Nucleus accumbens (tissue), 56 donors: ENCODE measurements around the gene CLN6.
A peak's percentile ranks its signal among the peaks of the same experiment; 100 is the strongest.
"Not testable (repeated sequence)": the region's sequence is repeated elsewhere in the genome, so short reads cannot be mapped to it uniquely, and the experiment has no call there.

ENCODE experiments used
- DNase-seq, 56 donors: peaks; one replicate each; lab custom pipeline; 2025; lab: John Stamatoyannopoulos, UW

The CLN6 gene

DNA sequence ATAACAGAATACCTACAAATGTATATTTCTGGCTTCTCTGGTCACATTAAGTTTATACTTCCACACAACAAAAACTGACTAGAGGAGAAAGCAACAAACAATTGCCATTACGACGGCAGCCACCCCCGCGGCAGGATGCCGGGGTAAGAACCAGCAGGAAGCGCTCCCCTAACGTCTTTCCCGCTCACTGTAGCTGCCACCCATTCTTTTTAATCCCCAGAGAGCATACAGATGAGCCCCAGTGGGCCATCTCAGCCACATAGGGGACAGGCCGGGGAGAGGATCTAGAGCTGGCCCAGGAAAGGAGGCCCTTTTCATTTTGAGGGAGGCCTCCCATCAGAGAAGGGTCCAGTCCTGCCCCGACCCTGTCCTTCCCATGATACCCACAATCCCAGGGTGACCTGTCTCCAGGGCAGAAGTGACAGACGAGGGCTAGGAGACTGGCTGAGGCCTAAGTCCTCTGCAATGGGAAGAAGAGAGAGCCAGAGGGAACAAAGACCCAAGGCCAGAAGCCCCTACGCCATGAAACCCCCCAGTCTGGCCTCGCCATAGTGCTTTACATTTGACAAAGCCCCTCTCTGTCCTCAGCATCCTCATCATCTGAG is 20.8 kb downstream of the CLN6 start:
- no peak for DNase-seq

DNA sequence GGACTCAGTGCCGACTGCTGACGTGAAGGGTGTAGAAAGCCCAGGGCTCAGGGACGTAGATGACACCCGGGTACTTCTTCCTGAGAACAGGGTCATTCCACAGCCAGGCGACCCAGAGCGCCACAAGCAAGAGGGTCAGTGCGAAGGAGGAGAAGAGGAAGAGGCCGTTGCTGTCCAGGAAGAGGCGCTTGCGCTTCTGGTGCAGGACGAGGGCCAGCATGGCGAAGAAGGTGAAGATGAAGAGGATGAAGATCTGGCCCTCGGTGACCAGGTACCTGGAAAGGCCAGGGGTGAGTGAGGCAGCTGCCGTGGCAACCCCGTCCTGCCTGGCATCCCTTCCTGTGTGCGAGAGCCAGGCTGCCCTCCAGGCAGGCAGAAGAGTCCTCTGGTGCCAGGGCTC is 21.4 kb downstream of the CLN6 start:
- DNase-seq, result peak in 1 of 56 donors; percentile 17

DNA sequence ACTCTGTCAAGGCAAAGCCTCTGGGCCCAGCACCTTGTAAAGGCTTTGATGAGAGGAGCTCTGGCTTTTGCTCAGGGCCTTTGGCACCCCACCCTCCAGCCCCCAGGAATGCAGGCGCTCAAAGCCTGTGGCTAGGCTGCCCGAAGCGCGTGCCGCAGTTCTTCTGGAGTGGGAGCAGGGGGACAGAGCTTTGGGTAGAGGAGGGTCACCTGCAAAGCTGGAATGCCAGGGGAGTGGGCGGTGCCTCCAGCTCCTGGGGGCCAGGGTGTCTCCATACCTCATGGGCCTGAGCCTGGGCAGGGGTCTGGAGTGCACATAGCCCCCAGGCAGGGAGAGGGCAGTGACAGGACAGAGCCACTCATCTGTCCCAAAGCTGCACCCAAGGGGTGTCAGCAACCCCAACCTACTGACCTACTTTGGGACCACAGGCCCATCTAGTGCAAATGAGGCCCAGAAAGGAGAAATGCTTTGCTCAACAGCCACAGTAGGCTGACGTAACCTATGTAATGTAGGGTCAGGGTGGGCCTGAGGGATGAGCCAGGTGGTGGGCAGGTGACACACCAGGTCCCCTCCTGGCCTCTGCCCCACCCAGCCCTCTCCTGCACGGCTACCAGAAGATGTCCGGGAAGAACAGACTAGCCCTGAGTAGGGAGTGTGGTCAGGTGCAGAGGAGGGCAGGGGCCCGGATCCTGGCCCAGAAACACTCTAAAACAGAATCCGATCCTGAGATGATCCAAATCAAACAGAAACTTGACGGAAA is 22.2 kb downstream of the CLN6 start:
- no peak for DNase-seq

DNA sequence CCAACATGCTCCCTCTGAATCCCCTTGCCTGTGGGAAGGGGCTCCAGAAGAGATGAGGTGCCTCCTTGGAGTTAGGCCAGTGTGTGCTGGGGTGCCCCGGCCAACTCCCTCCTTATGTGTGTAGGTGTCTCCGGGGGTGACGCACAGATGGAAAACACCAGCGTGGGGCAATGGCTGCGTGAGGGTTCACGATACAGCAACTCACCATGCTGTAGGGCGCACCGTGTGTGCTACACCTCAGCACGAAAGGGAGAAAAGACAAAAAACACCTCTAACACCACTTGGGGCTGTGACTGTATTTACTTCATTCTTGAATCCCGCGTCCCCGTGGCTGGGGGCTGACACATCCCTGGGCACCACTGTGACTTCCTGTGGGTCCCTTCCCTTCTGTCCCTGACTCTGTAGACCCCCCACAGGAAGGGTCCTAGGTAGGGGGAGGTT is 22.8 kb downstream of the CLN6 start:
- no peak for DNase-seq

DNA sequence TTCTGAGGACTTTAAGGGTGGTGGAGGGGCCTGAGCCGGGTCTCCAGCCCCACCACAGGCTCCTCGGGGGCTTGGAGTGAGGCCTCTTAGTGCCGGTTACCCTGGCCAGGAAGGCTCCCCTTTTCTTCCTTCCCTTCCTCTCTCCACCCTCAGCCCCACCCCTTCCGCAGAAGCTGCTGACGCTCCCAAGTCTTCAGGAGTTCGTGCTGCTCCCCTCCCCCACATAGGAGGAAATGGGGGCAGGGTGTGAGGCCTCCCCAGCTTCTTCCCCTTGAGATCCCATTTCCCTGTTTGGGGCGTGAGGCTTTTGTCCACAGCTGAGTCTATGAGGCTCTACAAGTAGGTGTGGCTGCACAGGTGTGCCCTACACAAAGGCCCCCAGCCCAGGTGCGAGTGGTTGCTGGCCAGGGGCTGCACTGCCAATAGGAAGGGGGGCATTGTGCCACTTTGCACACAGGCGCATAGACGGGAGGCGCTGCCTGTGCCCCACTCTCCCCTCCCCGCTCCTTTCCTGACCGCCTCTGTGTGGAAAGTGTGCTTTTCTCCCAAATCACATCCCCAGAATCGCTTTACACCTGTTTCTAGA is 23.5 kb downstream of the CLN6 start:
- peak in 11 of 56 donors; percentile 7 to 49 (median 17) for DNase-seq

DNA sequence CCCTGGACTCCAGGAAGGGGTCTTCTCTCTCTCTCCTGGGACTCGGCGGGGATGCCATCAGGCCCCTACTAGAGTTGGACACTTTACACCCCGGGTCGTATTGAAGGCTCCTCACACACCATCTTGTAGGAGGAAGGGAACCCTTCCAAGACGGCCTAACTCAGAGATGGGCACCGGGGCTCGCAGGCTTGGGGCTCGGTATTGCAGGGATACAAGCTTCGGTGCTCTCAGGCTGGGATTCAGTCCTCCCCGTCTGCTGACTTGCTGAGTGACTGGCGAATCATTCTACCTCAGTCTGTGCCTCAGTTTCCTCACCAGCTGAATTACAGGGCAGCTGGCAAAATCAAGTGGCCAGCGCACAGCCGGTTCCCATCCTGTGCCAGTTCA is 24.0 kb downstream of the CLN6 start:
- no peak for DNase-seq

DNA sequence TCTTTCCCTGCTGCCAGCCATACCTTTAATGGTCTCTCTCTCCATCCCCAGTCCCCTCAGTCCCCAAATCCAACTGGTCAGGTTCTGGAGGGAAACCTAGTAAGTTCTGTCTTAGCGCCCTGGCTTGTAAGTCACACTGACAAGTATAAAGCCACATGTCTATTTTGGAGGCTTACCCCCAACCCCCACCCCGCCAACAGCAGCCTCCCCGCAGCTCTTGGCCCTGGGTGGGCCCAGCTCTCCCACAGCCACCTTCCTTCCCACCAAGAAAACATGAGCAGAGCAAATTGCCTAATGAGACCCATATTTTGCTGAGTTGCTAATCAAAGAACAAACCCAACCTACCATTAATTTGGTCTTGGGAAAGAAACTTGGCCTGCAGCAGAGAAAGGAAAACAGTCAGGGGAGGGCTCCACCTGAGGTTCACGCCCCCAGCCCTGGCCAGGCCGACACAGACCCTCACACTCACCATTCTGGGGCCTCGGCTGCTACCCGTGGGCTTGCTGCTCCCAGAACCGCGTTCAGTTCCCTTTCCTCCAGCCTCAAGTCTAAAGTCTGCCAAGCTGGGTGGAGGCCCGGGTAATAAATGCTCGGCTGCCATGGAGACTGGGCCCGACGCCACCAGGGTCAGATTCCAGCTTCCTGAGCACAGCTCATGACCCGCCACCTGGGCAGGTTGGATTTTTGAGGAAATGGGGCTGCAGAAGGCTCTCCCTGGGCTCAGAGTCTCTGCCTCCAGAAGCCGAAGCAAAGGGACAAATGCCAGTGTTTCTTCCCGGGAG is 24.6 kb downstream of the CLN6 start, which contains the start of gene CALML4:
CALML4 (minus strand) TSS at position 557 of the 782 bp plus-strand sequence; CDS start at position 472, 85 bp downstream.
- peak in 11 of 56 donors; percentile 10 to 56 (median 31) for DNase-seq

DNA sequence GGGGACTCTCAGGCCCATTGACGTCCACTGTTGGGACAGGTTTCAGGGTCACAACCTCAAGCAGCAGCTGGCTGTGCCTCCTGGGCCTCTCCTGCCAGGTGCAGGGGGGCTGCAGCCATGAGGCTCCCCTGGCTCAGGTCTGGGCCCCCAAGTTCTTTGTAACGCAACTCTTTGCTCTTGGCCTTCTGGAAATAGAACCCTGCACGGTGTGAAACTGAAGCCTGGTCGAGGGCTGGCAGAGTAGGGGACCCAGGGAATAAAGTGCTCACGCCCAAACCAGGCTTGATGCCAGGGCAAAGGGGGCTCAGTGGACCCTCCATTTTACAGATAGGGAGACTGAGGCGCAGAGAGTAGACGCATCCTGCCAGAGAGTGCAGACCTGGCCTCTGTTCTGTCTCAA is 25.2 kb downstream of the CLN6 start:
- DNase-seq, result no peak

DNA sequence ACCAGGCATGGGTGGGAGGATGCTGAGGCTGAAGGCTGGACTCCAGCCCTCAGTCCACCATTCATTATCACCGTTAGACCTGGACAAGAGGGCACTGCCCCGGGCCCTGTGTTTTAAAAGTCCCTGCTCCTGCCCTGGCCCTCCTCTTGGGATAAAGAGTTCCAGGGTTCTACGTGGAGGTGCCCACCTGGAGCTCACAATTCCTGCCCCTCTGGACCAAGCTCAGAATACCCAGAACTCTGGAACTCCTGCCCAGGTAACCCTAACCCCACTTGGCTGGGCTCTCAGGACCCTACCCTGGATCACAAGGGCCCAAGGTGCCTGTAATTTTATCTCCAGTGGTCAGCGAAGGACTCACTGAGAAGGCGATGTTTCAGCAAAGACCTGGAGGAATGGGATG is 25.6 kb downstream of the CLN6 start:
- DNase-seq, result no peak

DNA sequence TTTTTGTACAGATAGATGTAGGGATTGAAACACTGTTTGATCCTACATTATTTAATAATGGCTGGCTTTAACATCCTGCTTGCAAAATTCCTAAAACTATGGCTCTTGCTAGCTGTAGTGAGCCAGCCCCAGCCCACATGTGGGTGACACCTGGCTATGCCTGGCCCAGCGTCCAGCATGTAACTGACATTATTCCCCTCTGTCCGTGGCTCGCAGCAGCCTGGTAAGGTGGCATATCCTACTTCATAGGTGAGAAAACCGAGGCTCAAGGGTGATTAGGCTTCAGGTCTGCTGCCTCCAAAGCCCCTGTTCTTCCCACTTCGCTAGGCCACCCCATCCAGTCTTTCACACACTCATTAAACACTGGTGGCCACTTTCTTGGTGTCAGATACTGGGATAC is 26.0 kb downstream of the CLN6 start:
- no peak for DNase-seq

DNA sequence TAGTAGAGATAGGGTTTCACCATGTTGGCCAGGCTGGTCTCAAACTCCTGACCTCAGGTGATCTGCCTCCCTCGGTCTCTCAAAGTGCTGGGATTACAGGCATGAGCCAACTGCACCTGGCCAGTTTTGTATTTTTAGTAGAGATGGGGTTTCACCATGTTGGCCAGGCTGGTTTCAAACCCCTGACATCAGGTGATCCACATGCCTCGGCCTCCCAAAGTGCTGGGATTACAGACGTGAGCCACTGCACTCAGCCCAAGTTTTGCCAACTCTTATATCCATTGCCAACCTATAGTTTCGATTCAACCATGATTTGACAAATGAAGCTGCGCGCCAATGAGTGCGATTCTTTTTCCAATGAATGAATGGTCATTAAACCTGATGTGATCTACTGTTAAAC is 26.5 kb downstream of the CLN6 start:
- DNase-seq, result not testable (repeated sequence)

DNA sequence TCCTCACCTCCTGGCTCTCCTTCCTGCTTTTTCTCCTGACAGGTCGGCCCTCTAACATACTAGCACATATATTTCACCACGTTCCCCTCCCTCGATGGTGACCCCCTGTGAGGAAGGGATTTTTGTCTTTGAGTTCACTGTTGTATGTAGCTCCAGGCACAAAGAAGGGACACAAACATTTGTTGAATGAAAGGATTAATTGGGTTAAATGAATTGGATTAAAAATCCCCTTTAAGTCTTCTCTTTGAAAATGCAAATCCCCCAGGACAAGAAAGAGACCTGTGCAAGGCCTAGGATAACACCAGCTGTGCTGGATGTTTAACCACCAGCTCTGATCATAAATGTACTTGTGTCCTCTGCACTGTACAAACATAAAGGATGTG is 27.7 kb downstream of the CLN6 start:
- no peak for DNase-seq

DNA sequence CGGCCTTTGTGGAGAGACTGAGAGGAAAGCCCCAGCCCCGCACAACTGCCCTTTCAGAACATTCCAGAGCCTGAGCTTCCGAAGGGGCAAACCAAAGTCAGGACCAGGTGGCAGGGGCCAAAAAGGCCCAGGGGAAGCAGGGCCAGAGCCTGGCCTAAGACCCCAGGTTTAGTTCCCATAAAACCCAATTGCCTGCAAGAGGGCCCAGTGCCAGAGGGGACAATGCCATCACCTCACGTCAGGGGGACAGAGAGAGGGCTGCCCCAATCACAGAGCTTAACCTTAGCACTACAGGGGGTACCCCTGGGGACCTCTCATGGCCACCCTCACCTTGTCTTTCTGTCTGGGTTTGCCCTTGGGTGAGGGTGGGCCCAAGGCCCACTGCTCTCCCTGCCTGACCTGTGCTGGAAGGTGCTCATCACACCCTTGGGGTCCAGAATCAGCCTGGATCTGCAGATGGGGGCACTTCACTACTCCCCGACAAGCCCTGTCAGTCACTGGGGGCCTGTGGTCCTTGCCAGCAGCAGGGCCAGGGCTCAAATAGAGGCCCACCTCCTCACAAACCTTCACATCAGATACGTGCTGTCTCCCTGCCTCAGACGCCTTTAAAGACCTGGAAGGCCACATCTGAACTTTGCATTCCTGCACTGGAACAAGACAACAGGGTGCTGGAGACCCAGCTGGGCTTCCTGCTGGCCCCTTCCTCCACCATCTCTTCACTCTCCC is 28.2 kb downstream of the CLN6 start:
- DNase-seq, result no peak

DNA sequence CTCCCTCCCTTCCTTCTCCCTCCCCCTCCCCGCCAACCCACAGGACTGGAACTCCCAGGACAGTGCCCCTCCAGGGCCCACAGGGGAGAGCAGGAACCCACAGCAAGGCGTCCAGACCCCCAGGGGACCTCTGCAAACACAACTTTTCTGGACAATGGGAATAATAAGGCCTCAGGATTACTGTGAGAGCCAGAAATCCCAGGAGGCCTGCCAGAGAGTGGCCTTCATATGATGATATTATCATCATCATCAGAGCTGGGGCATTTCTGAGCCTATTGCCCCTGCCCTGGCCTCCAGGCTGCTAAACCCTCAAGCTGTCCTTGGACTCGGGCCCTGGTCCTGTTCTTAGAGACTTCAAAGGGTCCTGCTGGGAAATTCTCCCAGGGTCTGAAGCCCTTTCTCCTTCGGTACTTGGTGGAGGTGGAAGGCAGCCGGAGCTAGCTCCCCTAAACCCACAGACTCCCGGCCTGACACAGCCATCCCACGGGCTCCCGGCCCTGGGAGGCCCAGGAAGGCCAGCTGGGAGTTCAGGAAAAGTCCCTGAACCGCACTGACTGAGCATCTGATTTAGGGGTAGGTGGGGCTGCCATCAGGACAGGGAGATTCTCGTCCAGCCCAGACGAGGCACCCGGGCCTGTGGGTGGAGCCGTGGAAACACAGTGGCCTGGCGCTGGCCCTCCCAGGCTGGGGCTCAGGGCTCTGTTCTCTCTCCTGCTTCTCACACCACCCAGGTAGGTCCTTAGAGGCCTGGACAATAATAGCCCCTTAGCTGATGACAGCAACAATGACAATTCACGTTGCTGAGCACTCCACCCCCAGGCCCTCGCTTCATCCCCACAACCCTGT is 29.3 kb downstream of the CLN6 start:
- no peak for DNase-seq

DNA sequence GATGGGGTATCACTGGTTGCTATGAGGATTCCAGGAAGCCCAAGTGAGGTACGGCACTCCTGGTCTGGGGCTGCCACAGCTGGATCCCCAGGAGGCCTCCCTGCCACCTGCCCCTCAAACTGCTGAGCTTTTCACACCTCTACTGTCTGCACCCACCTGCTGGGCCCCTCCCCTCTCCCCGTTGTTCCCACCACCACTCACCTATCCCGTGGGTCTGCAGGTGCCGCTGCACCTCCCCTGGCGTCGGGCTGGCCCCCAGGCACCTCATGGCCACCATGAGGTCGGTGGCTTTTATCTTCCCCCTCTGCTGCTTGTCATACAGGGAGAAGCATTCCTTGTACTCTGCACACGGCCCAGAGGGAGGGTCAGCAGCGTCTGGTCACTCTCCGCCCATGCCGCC is 30.2 kb downstream of the CLN6 start:
- no peak for DNase-seq

DNA sequence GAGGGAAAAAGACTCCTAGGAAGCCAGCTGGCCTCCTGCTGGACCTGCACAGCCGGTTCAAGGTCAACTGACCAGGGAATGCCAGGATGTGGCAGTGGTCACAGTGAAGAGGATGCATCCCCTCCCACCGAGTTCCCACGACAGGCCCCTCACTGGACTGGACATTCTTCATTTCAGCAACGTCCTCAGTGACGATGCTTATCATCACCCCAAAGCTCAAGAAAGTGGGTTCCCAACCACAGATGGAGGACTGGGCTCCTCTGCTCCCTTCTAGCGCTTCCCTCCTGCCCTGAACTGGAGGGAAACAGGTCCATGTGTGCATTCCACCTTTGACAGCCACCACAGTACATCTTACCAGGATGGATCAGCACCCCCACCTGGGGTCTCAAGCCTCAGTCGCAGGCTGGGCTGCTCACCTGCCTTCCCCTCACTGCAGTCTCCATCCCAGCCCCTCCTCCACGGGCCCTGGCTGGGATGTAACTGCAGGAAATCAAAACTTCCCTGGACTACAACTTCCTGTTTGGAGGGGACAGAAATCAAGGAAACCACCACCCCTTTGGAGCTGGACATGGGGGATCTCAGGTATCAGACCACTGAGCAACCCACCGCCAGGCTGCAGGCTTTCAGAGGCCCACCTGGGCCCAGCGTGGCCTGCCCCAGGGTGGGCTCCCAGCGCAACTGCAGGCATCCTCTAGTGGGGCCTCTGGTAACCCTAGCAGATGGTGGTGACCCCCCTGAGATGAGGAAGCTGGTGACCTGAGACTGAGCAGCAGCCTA is 31.7 kb downstream of the CLN6 start:
- no peak for DNase-seq

DNA sequence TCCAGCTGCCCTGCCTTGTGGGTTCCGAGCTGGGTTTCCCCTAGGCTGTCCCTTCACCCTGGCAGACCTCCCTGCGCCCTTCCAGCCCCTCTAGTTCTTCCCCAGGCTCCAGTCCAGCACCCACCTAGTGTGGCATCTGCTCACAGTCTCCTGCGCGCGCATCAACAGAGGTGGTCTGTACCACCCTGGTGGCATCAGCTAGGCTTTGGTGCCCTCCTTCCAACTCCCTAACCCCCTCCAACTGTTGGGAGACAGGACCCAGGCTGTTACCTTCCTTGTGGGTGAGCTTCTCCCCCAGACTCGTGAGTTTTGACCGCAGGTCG is 32.4 kb downstream of the CLN6 start:
- DNase-seq, result no peak

DNA sequence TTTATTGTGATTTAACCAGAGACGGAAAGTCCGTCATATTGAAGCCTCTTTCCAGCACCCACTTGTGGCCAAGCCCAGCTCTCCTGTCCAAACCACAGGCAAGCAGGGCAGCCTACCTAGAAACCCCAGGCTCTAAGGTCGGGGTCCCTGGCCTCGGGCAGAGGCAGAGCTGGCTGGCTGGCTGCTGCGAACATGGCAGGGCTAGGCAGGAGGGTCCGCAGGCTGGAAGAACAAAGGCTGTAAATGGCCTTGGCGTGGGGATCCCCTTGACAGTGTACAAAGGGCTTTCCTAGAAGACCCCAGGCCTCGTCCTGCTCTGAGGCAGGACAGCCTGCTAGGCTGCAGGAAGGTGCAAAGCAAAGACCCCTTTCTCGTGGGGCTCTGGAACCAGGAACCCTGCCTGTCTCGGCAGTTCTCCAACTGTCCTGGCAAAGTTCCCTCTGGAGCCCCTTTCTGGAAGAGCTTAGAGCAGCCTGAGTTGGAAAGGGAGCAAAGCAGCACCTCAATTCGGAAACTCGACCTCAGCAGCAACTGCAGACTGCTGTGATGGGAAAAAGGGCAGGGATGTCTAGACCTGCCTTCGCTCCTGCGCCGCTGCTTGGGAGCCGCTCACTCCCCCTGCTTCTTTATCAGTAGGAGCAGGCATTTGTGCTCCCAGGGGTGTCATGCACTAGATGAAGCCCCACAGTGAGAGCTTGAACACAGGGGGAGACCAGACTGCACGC is 32.9 kb downstream of the CLN6 start:
- no peak for DNase-seq
